ENCODE measurements around the gene ST6GALNAC6. TPM values are rescaled to one million over a fixed set of nuclear protein-coding genes. Genes with fewer than 3 reads are reported as not detected.

ST6GALNAC6 gene
- total and polyA plus RNA-seq, 11 donors = 28.4 to 75.9 (median 43.2) TPM

DNA sequence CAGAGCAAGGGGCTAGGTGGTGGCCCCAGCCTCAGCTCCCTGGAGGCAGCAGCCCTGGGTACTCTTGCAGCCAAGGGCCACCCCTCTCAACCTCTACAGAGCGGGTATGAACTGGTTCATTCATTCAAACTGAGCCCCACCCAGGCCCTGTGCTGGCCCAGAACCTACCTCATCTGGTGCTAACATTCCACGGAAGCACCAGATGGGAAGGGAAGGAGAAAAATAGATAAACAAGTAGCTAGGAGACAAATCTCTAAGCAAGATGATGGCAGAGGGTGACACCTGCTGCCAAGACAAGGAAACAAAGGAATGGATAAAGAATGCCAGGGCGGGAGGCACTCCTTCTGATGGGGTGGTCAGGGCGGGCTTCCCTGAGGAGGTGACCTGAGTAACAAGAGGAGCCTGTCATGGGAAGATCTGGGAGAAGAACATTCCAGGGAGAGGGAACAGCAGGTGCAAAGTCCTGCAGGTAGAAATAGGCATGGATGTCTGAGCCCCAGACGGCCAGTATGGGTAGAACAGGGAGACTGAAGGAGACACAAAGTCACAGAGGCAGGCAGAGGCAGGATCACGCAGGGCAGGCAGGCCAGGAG lies 11.3 kb upstream of the ST6GALNAC6 start:
- Histone ChIP-seq H3K4me1 (peaks cover 0 to 28% (median 20%) of the 10 kb centered on the region in 12 donors), H3K9me3 (no peaks in the 10 kb centered on the region), H3K27ac (no peak overlapping the region), H3K4me3 (no peak overlapping the region), H3K36me3 (peaks cover 0 to 68% (median 54%) of the 10 kb centered on the region in 9 donors), H3K27me3 (no peaks in the 10 kb centered on the region)
- intact Hi-C loops (cut with DNase I) = loop anchor here in 1 of 10 donors (5.0 kb wide), 1 partner anchor 38 kb away; no protein-coding TSS in a partner anchor
- DNase-seq (peak in 1 of 5 donors; percentile 25), ATAC-seq (no peak)
- WGBS, 4 donors = 74 to 77% (median 75%) methylated on average over 6 of the region's 6 CpGs
- TF ChIP-seq POLR2A (IDR thresholded peaks at IDR 0.05) = no peak
- TF ChIP-seq, protein P1, sequence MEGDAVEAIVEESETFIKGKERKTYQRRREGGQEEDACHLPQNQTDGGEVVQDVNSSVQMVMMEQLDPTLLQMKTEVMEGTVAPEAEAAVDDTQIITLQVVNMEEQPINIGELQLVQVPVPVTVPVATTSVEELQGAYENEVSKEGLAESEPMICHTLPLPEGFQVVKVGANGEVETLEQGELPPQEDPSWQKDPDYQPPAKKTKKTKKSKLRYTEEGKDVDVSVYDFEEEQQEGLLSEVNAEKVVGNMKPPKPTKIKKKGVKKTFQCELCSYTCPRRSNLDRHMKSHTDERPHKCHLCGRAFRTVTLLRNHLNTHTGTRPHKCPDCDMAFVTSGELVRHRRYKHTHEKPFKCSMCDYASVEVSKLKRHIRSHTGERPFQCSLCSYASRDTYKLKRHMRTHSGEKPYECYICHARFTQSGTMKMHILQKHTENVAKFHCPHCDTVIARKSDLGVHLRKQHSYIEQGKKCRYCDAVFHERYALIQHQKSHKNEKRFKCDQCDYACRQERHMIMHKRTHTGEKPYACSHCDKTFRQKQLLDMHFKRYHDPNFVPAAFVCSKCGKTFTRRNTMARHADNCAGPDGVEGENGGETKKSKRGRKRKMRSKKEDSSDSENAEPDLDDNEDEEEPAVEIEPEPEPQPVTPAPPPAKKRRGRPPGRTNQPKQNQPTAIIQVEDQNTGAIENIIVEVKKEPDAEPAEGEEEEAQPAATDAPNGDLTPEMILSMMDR (IDR thresholded peaks at IDR 0.05) = peak in 1 of 12 donors; percentile 9

DNA sequence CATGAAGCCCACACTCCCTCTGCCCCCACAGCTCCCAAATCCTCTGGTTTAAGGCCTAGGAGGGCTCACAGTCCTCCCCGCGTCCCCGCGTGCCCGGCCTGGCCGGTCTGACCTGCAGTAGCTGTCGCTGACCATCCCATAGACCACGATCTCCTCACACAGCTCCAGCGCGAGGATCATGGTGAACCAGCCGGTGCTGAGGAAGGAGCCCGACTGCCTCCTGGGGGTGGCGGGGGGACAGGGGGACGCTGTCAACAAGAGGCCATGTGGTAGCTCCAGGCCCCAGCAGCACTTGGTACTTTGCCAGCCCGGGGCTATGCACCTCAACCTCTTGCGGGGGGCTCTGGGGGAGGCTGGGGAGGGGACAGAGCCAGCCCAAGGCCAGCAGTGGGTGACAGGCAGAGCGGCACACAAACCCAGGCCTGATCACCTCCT lies 10.5 kb upstream of the ST6GALNAC6 start:
- Histone ChIP-seq H3K36me3 (peaks cover 0 to 68% (median 54%) of the 10 kb centered on the region in 9 donors), H3K4me1 (peaks cover 0 to 28% (median 17%) of the 10 kb centered on the region in 12 donors), H3K9me3 (no peaks in the 10 kb centered on the region), H3K27ac (no peak overlapping the region), H3K4me3 (no peak overlapping the region), H3K27me3 (no peaks in the 10 kb centered on the region)
- 84 to 89% (median 86%) methylated on average over 10 to 17 of the region's 17 CpGs for WGBS, 4 donors
- intact Hi-C loops (cut with DNase I) = loop anchor here in 1 of 10 donors (5.0 kb wide), 1 partner anchor 38 kb away; no protein-coding TSS in a partner anchor
- DNase-seq (no peak), ATAC-seq (no peak)
- TF ChIP-seq POLR2A (IDR thresholded peaks at IDR 0.05) = no peak
- TF ChIP-seq, protein P1 (IDR thresholded peaks at IDR 0.05) = no peak

DNA sequence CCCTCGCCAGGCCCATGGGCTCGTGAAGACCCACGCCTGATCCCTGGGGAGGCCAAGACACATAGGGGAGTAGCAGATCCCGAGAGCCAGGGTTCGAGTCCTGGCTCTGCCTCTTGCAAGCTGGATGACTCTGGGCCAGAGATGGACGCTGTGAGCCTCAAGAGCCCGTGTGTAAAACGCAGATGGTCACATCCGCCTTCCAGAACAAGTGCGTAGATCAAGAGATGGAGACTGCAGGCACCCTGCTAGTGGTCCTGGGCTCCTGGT lies 9.2 kb upstream of the ST6GALNAC6 start:
- TF ChIP-seq POLR2A (IDR thresholded peaks at IDR 0.05) = no peak
- TF ChIP-seq, protein P1 (IDR thresholded peaks at IDR 0.05) = no peak
- intact Hi-C loops (cut with DNase I) = no loop called here
- H3K27me3 ChIP-seq = no peaks in the 10 kb centered on the region
- WGBS, 4 donors = 96 to 100% (median 97%) methylated on average over 2 to 10 of the region's 10 CpGs
- no peak overlapping the region for H3K27ac ChIP-seq
- no peaks in the 10 kb centered on the region for H3K9me3 ChIP-seq
- peaks cover 0 to 56% (median 48%) of the 10 kb centered on the region in 9 donors for H3K36me3 ChIP-seq
- peak in 1 of 5 donors; percentile 26 for DNase-seq
- H3K4me1 ChIP-seq = peaks cover 7 to 40% (median 29%) of the 10 kb centered on the region in 12 donors
- H3K4me3 ChIP-seq = no peak overlapping the region
- no peak for ATAC-seq

- ATAC-seq = no peak
- Histone ChIP-seq H3K36me3 (peaks cover 0 to 51% (median 46%) of the 10 kb centered on the region in 9 donors), H3K4me1 (peaks cover 9 to 45% (median 34%) of the 10 kb centered on the region in 12 donors), H3K27me3 (no peaks in the 10 kb centered on the region), H3K4me3 (no peak overlapping the region), H3K27ac (no peak overlapping the region), H3K9me3 (no peaks in the 10 kb centered on the region)
- intact Hi-C loops (cut with DNase I) = no loop called here
- WGBS, 4 donors = 87 to 91% (median 88%) methylated on average over 32 to 35 of the region's 35 CpGs
- DNase-seq = peak in 1 of 5 donors; percentile 31
- TF ChIP-seq, protein P1 (IDR thresholded peaks at IDR 0.05) = no peak
- no peak for TF ChIP-seq POLR2A (IDR thresholded peaks at IDR 0.05)
Measured at GRCh38 chr9:127907867-127908659, 8.7 kb upstream of the ST6GALNAC6 start.

Measured in heart left ventricle (tissue), 16 donors.